ENCODE data around the gene ZNF469.

ZNF469 gene

DNA sequence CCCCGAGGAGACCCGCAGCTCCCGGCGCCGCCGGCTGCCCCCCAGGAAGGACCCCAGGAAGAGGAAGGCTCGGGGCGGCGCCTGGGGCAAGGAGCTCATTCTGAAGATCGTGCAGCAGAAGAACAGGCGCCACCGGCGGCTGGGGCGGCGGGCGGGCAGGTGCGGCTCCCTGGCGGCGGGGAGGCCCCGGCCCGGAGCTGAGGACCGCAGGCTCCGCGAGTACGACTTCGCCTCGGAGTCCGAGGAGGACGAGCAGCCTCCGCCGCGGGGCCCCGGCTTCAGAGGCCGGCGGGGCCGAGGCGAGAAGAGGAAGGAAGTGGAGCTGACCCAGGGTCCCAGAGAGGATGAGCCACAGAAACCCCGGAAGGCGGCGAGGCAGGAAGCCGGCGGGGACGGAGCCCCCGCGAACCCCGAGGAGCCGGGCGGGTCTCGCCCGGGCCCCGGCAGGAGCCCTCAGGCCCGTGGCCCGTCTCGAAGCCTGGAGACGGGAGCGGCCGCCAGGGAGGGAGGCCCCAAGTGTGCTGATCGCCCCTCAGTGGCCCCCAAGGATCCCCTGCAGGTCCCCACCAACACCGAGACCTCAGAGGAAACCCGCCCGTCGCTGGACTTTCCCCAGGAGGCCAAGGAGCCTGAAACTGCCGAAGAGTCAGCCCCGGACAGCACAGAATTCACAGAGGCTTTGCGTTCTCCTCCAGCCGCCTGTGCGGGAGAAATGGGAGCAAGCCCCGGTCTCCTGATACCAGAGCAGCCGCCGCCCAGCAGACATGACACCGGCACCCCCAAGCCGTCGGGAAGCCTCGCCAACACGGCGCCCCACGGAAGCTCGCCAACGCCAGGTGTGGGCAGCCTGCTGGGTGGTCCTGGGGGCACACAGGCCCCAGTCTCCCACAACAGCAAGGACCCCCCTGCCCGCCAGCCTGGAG lies 48.0 kb downstream of the ZNF469 start:
- DNase-seq: peak; percentile 38

DNA sequence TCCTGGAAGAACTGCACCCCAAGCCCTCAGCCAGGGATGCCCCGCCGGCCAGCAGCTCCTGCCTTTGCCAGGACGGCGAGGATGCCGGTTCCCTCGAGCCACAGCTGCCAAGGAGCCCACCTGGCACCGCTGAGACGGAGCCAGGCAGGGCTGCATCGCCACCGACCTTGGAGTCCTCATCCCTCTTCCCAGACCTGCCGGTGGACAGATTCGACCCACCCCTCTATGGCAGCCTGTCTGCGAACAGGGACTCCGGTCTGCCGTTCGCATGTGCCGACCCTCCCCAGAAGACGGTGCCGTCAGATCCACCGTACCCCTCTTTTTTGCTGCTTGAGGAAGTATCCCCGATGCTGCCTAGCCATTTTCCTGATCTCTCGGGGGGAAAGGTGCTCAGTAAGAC lies 48.9 kb downstream of the ZNF469 start:
- DNase-seq: no peak

DNA sequence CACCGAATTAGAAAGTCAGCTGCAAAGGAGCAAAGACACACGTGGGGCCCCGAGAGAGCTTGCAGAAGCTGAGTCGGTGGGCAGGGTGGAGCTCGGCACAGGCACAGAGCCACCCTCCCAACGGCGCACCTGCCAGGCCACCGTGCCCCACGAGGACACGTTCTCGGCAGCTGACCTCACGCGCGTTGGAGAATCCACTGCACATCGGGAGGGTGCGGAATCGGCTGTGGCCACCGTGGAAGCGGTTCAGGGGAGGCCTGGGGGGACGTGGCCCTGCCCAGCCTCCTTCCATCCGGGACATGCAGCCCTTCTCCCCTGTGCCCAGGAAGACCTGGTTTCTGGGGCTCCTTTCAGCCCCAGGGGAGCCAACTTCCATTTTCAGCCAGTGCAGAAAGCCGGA lies 49.4 kb downstream of the ZNF469 start:
- DNase-seq: no peak
